BJ (cell line): ENCODE data around the gene ELOVL6. TPM values are rescaled to one million over a fixed set of nuclear protein-coding genes. Genes with fewer than 3 reads are reported as not detected.
"Not testable (repeated sequence)": the region's sequence is repeated elsewhere in the genome, so short reads cannot be mapped to it uniquely, and the experiment has no call there.

ENCODE experiments used
- CTCF ChIA-PET: fragments of 350-600 bp; formaldehyde crosslinking; extraction: SDS; loops from one replicate; lab custom pipeline; 2021; ENCODE audit warnings: antibody characterized with exemption, inconsistent platforms; lab: Yijun Ruan, JAX
- POLR2A ChIA-PET: fragments of 300-600 bp; sonication (Branson Sonifier 250); formaldehyde crosslinking; extraction: SDS; loops from one replicate; lab custom pipeline; 2021; ENCODE audit warnings: antibody characterized with exemption; lab: Charles Lee
- DNase-seq: peaks from one replicate; pipeline ENCODE4 v3.0.0-alpha.2; 2011; ENCODE audit warnings: low read depth
- H3K27me3 ChIP-seq: 2 replicates; pipeline ENCODE4 v1.6.0; 2011; ENCODE audit warnings: low read length; ENCODE audit not compliant: control insufficient read depth, insufficient read depth
- H3K36me3 ChIP-seq: 2 replicates; pipeline ENCODE4 v1.5.1; 2011; ENCODE audit warnings: low read length; ENCODE audit not compliant: control insufficient read depth, insufficient read depth
- H3K4me3 ChIP-seq: 2 replicates; pipeline ENCODE4 v1.5.1; 2011; ENCODE audit warnings: low read depth, mild to moderate bottlenecking, control low read depth, low read length
- CTCF ChIP-seq: IDR thresholded peaks from 2 replicates; pipeline ENCODE4 v1.5.1; 2011; ENCODE audit warnings: low read depth, mild to moderate bottlenecking, control low read depth, inconsistent platforms, low read length, moderate library complexity; ENCODE audit not compliant: insufficient read depth
- polyA plus RNA-seq: library from polyadenylated mRNA; depleted of rRNA; stranded (reverse); fragments of >200 nt; gene quantifications from 2 replicates; pipeline ENCODE4 v1.2.3, GENCODE V29; 2011

ELOVL6 gene
- polyA plus RNA-seq, 1 experiment, result 7.6 TPM

- CTCF ChIA-PET, result interaction anchor here (1.3 to 1.5 kb wide), 2 partner anchors 10 to 111 kb away, joined by 3 read pairs; no protein-coding TSS in a partner anchor
These were observed 37.8 kb downstream of the ELOVL6 start for GRCh38 chr4:110160618-110161017.

GRCh38 chr4:110159541-110159940 lies 38.9 kb downstream of the ELOVL6 start:
- H3K27me3 ChIP-seq, result no peaks in the 10 kb centered on the region
- DNase-seq, result no peak
- no peak for TF ChIP-seq CTCF
- H3K4me3 ChIP-seq, result no peak overlapping the region
- H3K36me3 ChIP-seq, result no peaks in the 10 kb centered on the region
- ChIA-PET POLR2A (no interaction called here), CTCF (no interaction called here)

More at GRCh38 chr4:110160618-110161017, 37.8 kb downstream of the ELOVL6 start:
- no peaks in the 10 kb centered on the region for H3K27me3 ChIP-seq
- DNase-seq, result no peak
- no peak for TF ChIP-seq CTCF
- POLR2A ChIA-PET, result no interaction called here
- no peak overlapping the region for H3K4me3 ChIP-seq
- no peaks in the 10 kb centered on the region for H3K36me3 ChIP-seq

- Histone ChIP-seq H3K4me3 (no peak overlapping the region), H3K36me3 (no peaks in the 10 kb centered on the region), H3K27me3 (no peaks in the 10 kb centered on the region)
- POLR2A ChIA-PET, result no interaction called here
- CTCF ChIA-PET, result no interaction called here
- TF ChIP-seq CTCF, result no peak
- DNase-seq, result no peak
These were observed 40.8 kb downstream of the ELOVL6 start for GRCh38 chr4:110157580-110157979.

- H3K4me3 ChIP-seq, CTCF ChIA-PET, POLR2A ChIA-PET, DNase-seq, H3K36me3 ChIP-seq, H3K27me3 ChIP-seq: not testable (repeated sequence)
These were observed 41.2 kb downstream of the ELOVL6 start for GRCh38 chr4:110157166-110157565.

GRCh38 chr4:110156442-110156841 lies 42.0 kb downstream of the ELOVL6 start:
- Histone ChIP-seq H3K36me3 (no peaks in the 10 kb centered on the region), H3K4me3 (no peak overlapping the region), H3K27me3 (no peaks in the 10 kb centered on the region)
- POLR2A ChIA-PET, result no interaction called here
- no peak for TF ChIP-seq CTCF
- DNase-seq, result no peak
- CTCF ChIA-PET, result no interaction called here

GRCh38 chr4:110155654-110156053 lies 42.8 kb downstream of the ELOVL6 start:
- Histone ChIP-seq H3K27me3 (no peaks in the 10 kb centered on the region), H3K4me3 (no peak overlapping the region), H3K36me3 (no peaks in the 10 kb centered on the region)
- no peak for TF ChIP-seq CTCF
- ChIA-PET POLR2A (no interaction called here), CTCF (no interaction called here)
- no peak for DNase-seq
